Peyer's patch (tissue), 4 donors: ENCODE data around the gene UGT1A8. TPM values are rescaled to one million over a fixed set of nuclear protein-coding genes. Genes with fewer than 3 reads are reported as not detected.
A peak's percentile ranks its signal among the peaks of the same experiment; 100 is the strongest.
"Not testable (repeated sequence)": the region's sequence is repeated elsewhere in the genome, so short reads cannot be mapped to it uniquely, and the experiment has no call there.

Experiments used
- DNase-seq, 3 donors: peaks; one replicate each; pipeline ENCODE4 v3.0.0-alpha.2; 2017 to 2019
- H3K27ac ChIP-seq, 4 donors: fragments of 200-600 bp; sonication (generic); one replicate each; pipeline ENCODE4 v1.5.1; 2016 to 2019
- H3K27me3 ChIP-seq, 2 donors: fragments of 200-600 bp; sonication (generic); one replicate each; pipeline ENCODE4 v1.5.1; 2019
- H3K36me3 ChIP-seq, 3 donors: fragments of 200-600 bp; sonication (generic); one replicate each; pipeline ENCODE4 v1.5.1; 2016 to 2019
- H3K4me1 ChIP-seq, 4 donors: fragments of 200-600 bp; sonication (generic); one replicate each; pipeline ENCODE4 v1.5.1; 2016 to 2019
- H3K4me3 ChIP-seq, 4 donors: fragments of 200-600 bp; sonication (generic); 1 replicate in 3 of 4; 2 replicates in 1 of 4; pipeline ENCODE4 v1.5.1; 2016 to 2019; ENCODE audit warnings: mild to moderate bottlenecking in 1 of 4
- H3K9me3 ChIP-seq, 4 donors: fragments of 200-600 bp; sonication (generic); one replicate each; pipeline ENCODE4 v1.5.1; 2016 to 2019; ENCODE audit warnings: mild to moderate bottlenecking in 1 of 4
- POLR2A ChIP-seq, 2 donors: fragments of 450-650 bp; IDR thresholded peaks; one replicate each; pipeline ENCODE4 v1.5.1; 2017; ENCODE audit warnings: antibody characterized with exemption in 2 of 2, mild to moderate bottlenecking in 2 of 2, moderate library complexity in 2 of 2
- total RNA-seq, 4 donors: library from RNA; depleted of rRNA; stranded (reverse); fragments of >200 nt; gene quantifications; one replicate each; pipeline ENCODE4 v1.1.0, GENCODE V29; 2016
- TF ChIP-seq, protein P1 (sequence below), 6 experiments: fragments of 450-650 bp in 4 of 6; fragments of 200-600 bp in 2 of 6; sonication (generic) in 1 of 6; IDR thresholded peaks; one replicate each; pipeline ENCODE4 v1.5.1; 2017 to 2019; ENCODE audit warnings: antibody characterized with exemption in 6 of 6, mild to moderate bottlenecking in 3 of 6, moderate library complexity in 1 of 6

The UGT1A8 gene
- total RNA-seq: 10 to 100 TPM in 2 of 4 donors, 1 to 10 TPM in 2; 2.5 to 19.6 (median 10.5) TPM

GRCh38 chr2:233617476-233617875 is at the start of gene UGT1A8:
UGT1A8 (plus strand) TSS chr2:233617633; CDS start chr2:233617708, 75 bp downstream.
- peak within 1 kb of the TSS in 2 of 4 donors; percentile 22 to 23 for H3K4me3 ChIP-seq
- DNase-seq: peak in 2 of 3 donors; percentile 48 to 57

DNA sequence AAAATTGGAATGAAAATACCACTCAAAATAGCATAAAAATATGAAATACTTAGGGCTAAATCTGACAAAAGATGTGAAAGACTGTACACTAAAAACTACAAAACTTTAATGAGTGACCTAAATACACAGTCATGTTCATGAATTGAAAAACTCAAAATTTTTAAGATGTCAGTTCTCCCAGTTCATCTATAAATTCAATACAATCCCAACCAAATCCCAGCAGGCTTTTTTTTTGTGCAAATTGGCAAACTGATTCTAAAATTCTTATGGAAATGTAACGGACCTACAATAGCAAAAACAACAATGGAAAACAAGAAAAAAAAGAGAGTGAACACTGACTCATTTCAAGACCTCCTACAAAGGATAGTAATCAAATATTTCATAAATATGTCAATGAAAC is 46.4 kb upstream of the UGT1A8 start:
- no peak overlapping the region for H3K27ac ChIP-seq
- no peaks in the 10 kb centered on the region for H3K36me3 ChIP-seq
- H3K4me3 ChIP-seq: no peak overlapping the region
- DNase-seq: no peak
- no peaks in the 10 kb centered on the region for H3K9me3 ChIP-seq
- no peak for TF ChIP-seq POLR2A (IDR thresholded peaks at IDR 0.05)
- TF ChIP-seq, protein P1, sequence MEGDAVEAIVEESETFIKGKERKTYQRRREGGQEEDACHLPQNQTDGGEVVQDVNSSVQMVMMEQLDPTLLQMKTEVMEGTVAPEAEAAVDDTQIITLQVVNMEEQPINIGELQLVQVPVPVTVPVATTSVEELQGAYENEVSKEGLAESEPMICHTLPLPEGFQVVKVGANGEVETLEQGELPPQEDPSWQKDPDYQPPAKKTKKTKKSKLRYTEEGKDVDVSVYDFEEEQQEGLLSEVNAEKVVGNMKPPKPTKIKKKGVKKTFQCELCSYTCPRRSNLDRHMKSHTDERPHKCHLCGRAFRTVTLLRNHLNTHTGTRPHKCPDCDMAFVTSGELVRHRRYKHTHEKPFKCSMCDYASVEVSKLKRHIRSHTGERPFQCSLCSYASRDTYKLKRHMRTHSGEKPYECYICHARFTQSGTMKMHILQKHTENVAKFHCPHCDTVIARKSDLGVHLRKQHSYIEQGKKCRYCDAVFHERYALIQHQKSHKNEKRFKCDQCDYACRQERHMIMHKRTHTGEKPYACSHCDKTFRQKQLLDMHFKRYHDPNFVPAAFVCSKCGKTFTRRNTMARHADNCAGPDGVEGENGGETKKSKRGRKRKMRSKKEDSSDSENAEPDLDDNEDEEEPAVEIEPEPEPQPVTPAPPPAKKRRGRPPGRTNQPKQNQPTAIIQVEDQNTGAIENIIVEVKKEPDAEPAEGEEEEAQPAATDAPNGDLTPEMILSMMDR (IDR thresholded peaks at IDR 0.05): no peak
- no peaks in the 10 kb centered on the region for H3K4me1 ChIP-seq
- H3K27me3 ChIP-seq: no peaks in the 10 kb centered on the region

More at GRCh38 chr2:233617476-233617875, at the start of gene UGT1A8:
- H3K36me3 ChIP-seq, H3K9me3 ChIP-seq, H3K4me1 ChIP-seq, H3K27me3 ChIP-seq: not testable (repeated sequence)
- peak within 1 kb of the TSS in 1 of 4 donors; percentile 35 for H3K27ac ChIP-seq
- peak; percentile 27 to 31 for TF ChIP-seq POLR2A (IDR thresholded peaks at IDR 0.05)

- H3K9me3 ChIP-seq: no peaks in the 10 kb centered on the region
- no peaks in the 10 kb centered on the region for H3K36me3 ChIP-seq
- TF ChIP-seq, protein P1 (IDR thresholded peaks at IDR 0.05): no peak
- no peak for TF ChIP-seq POLR2A (IDR thresholded peaks at IDR 0.05)
- H3K4me1 ChIP-seq: no peaks in the 10 kb centered on the region
- H3K27ac ChIP-seq: no peak overlapping the region
- DNase-seq: no peak
- no peak overlapping the region for H3K4me3 ChIP-seq
- no peaks in the 10 kb centered on the region for H3K27me3 ChIP-seq
Measured at GRCh38 chr2:233571462-233571861, 46.0 kb upstream of the UGT1A8 start.

GRCh38 chr2:233572468-233572867 is 45.0 kb upstream of the UGT1A8 start:
- no peaks in the 10 kb centered on the region for H3K36me3 ChIP-seq
- DNase-seq: no peak
- H3K9me3 ChIP-seq: no peaks in the 10 kb centered on the region
- no peaks in the 10 kb centered on the region for H3K4me1 ChIP-seq
- H3K4me3 ChIP-seq: no peak overlapping the region
- no peaks in the 10 kb centered on the region for H3K27me3 ChIP-seq
- H3K27ac ChIP-seq: no peak overlapping the region
- no peak for TF ChIP-seq POLR2A (IDR thresholded peaks at IDR 0.05)
- TF ChIP-seq, protein P1 (IDR thresholded peaks at IDR 0.05): no peak

GRCh38 chr2:233577341-233577740 is 40.1 kb upstream of the UGT1A8 start:
- not testable (repeated sequence) for H3K4me3 ChIP-seq, DNase-seq, H3K27ac ChIP-seq, H3K36me3 ChIP-seq, H3K27me3 ChIP-seq, H3K4me1 ChIP-seq, H3K9me3 ChIP-seq

- H3K4me1 ChIP-seq, H3K27me3 ChIP-seq, H3K9me3 ChIP-seq, H3K36me3 ChIP-seq, H3K27ac ChIP-seq, H3K4me3 ChIP-seq, DNase-seq: not testable (repeated sequence)
Measured at GRCh38 chr2:233583217-233583965, 34.0 kb upstream of the UGT1A8 start.

- Histone ChIP-seq H3K9me3 (no peaks in the 10 kb centered on the region), H3K27ac (no peak overlapping the region), H3K27me3 (no peaks in the 10 kb centered on the region), H3K36me3 (no peaks in the 10 kb centered on the region), H3K4me3 (no peak overlapping the region), H3K4me1 (no peaks in the 10 kb centered on the region)
- DNase-seq: no peak
- TF ChIP-seq, protein P1 (IDR thresholded peaks at IDR 0.05): no peak
- no peak for TF ChIP-seq POLR2A (IDR thresholded peaks at IDR 0.05)
Measured at GRCh38 chr2:233584210-233584609, 33.2 kb upstream of the UGT1A8 start.
